ENCODE data around the gene BCAS1.

DNA sequence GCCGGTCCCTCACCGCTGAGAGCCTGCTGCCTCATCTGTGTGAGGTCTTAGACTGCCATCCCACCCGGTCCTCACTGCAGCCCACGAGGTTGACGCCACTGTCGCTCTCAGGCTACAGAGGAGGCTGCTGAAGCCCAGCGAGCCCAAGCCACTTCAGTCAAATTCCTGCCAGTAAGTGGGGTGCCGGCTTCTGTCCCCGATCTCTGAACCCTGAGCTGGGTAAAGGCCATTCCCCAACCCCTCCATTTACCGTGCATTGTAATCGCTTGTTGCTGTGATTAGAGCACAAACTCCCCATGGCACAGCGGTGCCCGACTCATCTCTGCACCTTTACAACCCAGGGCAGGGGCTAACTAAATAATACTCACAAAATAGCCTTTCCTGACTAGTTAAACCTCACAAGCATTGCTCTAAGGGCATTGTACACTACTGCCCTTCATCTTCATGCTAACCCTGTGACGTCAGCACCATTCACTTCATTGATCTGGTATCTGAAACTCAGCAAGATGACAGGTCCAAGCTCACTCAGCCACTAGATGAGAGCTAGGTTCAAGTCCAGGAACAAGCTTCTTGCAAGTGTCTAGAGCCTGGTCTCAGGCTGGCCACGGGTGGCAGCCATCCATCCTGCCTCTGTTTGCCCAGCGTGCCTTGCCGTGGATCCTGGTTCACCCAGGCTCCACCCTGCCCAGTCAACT is 122.7 kb downstream of the BCAS1 start:
- TF ChIP-seq, protein P1, sequence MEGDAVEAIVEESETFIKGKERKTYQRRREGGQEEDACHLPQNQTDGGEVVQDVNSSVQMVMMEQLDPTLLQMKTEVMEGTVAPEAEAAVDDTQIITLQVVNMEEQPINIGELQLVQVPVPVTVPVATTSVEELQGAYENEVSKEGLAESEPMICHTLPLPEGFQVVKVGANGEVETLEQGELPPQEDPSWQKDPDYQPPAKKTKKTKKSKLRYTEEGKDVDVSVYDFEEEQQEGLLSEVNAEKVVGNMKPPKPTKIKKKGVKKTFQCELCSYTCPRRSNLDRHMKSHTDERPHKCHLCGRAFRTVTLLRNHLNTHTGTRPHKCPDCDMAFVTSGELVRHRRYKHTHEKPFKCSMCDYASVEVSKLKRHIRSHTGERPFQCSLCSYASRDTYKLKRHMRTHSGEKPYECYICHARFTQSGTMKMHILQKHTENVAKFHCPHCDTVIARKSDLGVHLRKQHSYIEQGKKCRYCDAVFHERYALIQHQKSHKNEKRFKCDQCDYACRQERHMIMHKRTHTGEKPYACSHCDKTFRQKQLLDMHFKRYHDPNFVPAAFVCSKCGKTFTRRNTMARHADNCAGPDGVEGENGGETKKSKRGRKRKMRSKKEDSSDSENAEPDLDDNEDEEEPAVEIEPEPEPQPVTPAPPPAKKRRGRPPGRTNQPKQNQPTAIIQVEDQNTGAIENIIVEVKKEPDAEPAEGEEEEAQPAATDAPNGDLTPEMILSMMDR (conservative IDR thresholded peaks at IDR 0.05): no peak
- TF ChIP-seq ZFX (IDR thresholded peaks at IDR 0.05): no peak

Measured in C4-2B (cell line).